GM12878 (cell line): ENCODE results near the gene SRPRB.

ENCODE experiments used
- CBX5 ChIP-seq: sonication (generic); IDR thresholded peaks from 2 replicates; pipeline ENCODE4 v1.6.1; 2016; ENCODE audit warnings: low read depth, moderate library complexity, mild to moderate bottlenecking, inconsistent platforms
- CTCF ChIP-seq, 3 experiments: IDR thresholded peaks in 2 of 3; conservative IDR thresholded peaks in 1 of 3; 2 replicates each; pipeline ENCODE4 v1.5.1; 2011; ENCODE audit warnings: low read depth in 3 of 3, low read length in 3 of 3, mild to moderate bottlenecking in 3 of 3, control low read depth in 2 of 3, moderate library complexity in 2 of 3, inconsistent platforms in 1 of 3, mixed read lengths in 1 of 3; ENCODE audit not compliant: control insufficient read depth in 2 of 3, insufficient read depth in 1 of 3; ENCODE audit errors: extremely low read depth in 1 of 3
- E2F4 ChIP-seq: IDR thresholded peaks from 2 replicates; pipeline ENCODE4 v1.6.1; 2012; ENCODE audit warnings: low read depth, low read length, improper control_type of control experiment
- E4F1 ChIP-seq: fragments of 450-650 bp; IDR thresholded peaks from 2 replicates; pipeline ENCODE4 v1.6.1; 2018; ENCODE audit warnings: borderline replicate concordance, mild to moderate bottlenecking; ENCODE audit not compliant: partially characterized antibody
- EP300 ChIP-seq, 2 experiments: fragments of 150-350 bp in 1 of 2; IDR thresholded peaks; 2 replicates each; pipeline ENCODE4 v1.6.1; 2011 to 2012; ENCODE audit warnings: low read depth in 2 of 2, low read length in 2 of 2, borderline replicate concordance in 1 of 2, improper control_type of control experiment in 1 of 2, inconsistent platforms in 1 of 2; ENCODE audit not compliant: control insufficient read depth in 1 of 2
- EZH2 ChIP-seq: IDR thresholded peaks from 2 replicates; pipeline ENCODE4 v1.6.1; 2012; ENCODE audit warnings: low read depth, mild to moderate bottlenecking, control low read depth, inconsistent platforms, low read length, borderline replicate concordance; ENCODE audit not compliant: control insufficient read depth
- FOXK2 ChIP-seq: fragments of 450-650 bp; IDR thresholded peaks from 2 replicates; pipeline ENCODE4 v1.6.1; 2017; ENCODE audit warnings: mild to moderate bottlenecking, moderate library complexity
- KDM1A ChIP-seq: fragments of 200-600 bp; sonication (generic); IDR thresholded peaks from 2 replicates; pipeline ENCODE4 v1.6.1; 2016; ENCODE audit warnings: borderline replicate concordance
- RB1 ChIP-seq: fragments of 450-650 bp; formaldehyde crosslinking; IDR thresholded peaks from 2 replicates; pipeline ENCODE4 v1.6.1; 2017; ENCODE audit warnings: mild to moderate bottlenecking, borderline replicate concordance
- RELA ChIP-seq: fragments of 450-650 bp; IDR thresholded peaks from 2 replicates; pipeline ENCODE4 v1.8.0; 2014; ENCODE audit warnings: borderline replicate concordance; ENCODE audit not compliant: partially characterized antibody
- REST ChIP-seq: IDR thresholded peaks from 2 replicates; pipeline ENCODE4 v1.6.1; 2012; ENCODE audit warnings: mild to moderate bottlenecking, low read depth, low read length
- RFX5 ChIP-seq: IDR thresholded peaks from 2 replicates; pipeline ENCODE4 v1.6.1; 2011; ENCODE audit warnings: low read depth, low read length, improper control_type of control experiment

GRCh38 chr3:133760916-133761315 is 44.7 kb upstream of the SRPRB start:
- TF ChIP-seq REST, result no peak
- no peak for TF ChIP-seq E2F4
- no peak for TF ChIP-seq E4F1
- no peak for TF ChIP-seq EZH2
- TF ChIP-seq CTCF (IDR thresholded peaks at IDR 0.05 in 2 of 3, conservative IDR thresholded peaks at IDR 0.05 in 1 of 3; ENCODE audit: control insufficient read depth in 2 of 3, extremely low read depth in 1 of 3, insufficient read depth in 1 of 3, low read depth in 3 of 3, low read length in 3 of 3), result no peak
- TF ChIP-seq KDM1A, result no peak
- no peak for TF ChIP-seq RELA
- TF ChIP-seq FOXK2, result no peak
- TF ChIP-seq EP300 (IDR thresholded peaks at IDR 0.05; ENCODE audit: borderline replicate concordance in 1 of 2, control insufficient read depth in 1 of 2, low read depth in 2 of 2, low read length in 2 of 2), result no peak
- TF ChIP-seq RB1, result no peak
- TF ChIP-seq CBX5, result no peak
- no peak for TF ChIP-seq RFX5
